NCI-H146 treated with DMSO at 0.1 percent for 48 hours (cell line): ENCODE results near the gene THRA.

Experiments
- DNase-seq: peaks from one replicate; lab custom pipeline; 2025; ENCODE audit not compliant: unreplicated experiment; lab: John Stamatoyannopoulos, UW

Gene THRA

GRCh38 chr17:40079545-40079944, 16.8 kb downstream of the THRA start:
- DNase-seq = no peak

GRCh38 chr17:40084477-40084876, 21.7 kb downstream of the THRA start:
- no peak for DNase-seq

- peak; percentile 15 for DNase-seq
These were observed 23.6 kb downstream of the THRA start for GRCh38 chr17:40086150-40087044.

GRCh38 chr17:40087049-40087794, 24.5 kb downstream of the THRA start:
- DNase-seq = no peak

GRCh38 chr17:40087903-40088718, 25.3 kb downstream of the THRA start:
- DNase-seq = no peak

- no peak for DNase-seq
These were observed 26.5 kb downstream of the THRA start for GRCh38 chr17:40089077-40089895.

- DNase-seq = no peak
These were observed 27.7 kb downstream of the THRA start for GRCh38 chr17:40090237-40091119.

- no peak for DNase-seq
These were observed 29.1 kb downstream of the THRA start for GRCh38 chr17:40091691-40092397.

GRCh38 chr17:40092581-40092980, 29.8 kb downstream of the THRA start:
- no peak for DNase-seq

- DNase-seq = no peak
These were observed 30.3 kb downstream of the THRA start for GRCh38 chr17:40093005-40093579.

- no peak for DNase-seq
These were observed 30.9 kb downstream of the THRA start for GRCh38 chr17:40093580-40094201.

GRCh38 chr17:40094874-40095273, 32.1 kb downstream of the THRA start:
- DNase-seq = no peak

- no peak for DNase-seq
These were observed 32.7 kb downstream of the THRA start for GRCh38 chr17:40095351-40095943.

GRCh38 chr17:40095944-40096791, 33.4 kb downstream of the THRA start:
- DNase-seq = no peak

GRCh38 chr17:40097087-40097486, 34.3 kb downstream of the THRA start:
- DNase-seq = no peak

- no peak for DNase-seq
These were observed 35.4 kb downstream of the THRA start for GRCh38 chr17:40097931-40098845.
